Peyer's patch (tissue), 4 donors: ENCODE results near the gene GRK2.

Experiments
- CTCF ChIP-seq, 6 experiments: fragments of 450-650 bp in 4 of 6; fragments of 200-600 bp in 2 of 6; sonication (generic) in 1 of 6; IDR thresholded peaks; one replicate each; pipeline ENCODE4 v1.5.1; 2017 to 2019; ENCODE audit warnings: antibody characterized with exemption in 6 of 6, mild to moderate bottlenecking in 3 of 6, moderate library complexity in 1 of 6
- POLR2A ChIP-seq, 2 donors: fragments of 450-650 bp; IDR thresholded peaks; one replicate each; pipeline ENCODE4 v1.5.1; 2017; ENCODE audit warnings: antibody characterized with exemption in 2 of 2, mild to moderate bottlenecking in 2 of 2, moderate library complexity in 2 of 2

- TF ChIP-seq CTCF (IDR thresholded peaks at IDR 0.05) (no peak), POLR2A (IDR thresholded peaks at IDR 0.05) (no peak)
These were observed 35.9 kb upstream of the GRK2 start for GRCh38 chr11:67230406-67230805.
